Posterior vena cava (tissue), 2 donors: ENCODE data around the gene AMT. TPM values are rescaled to one million over a fixed set of nuclear protein-coding genes. Genes with fewer than 3 reads are reported as not detected.
A peak's percentile ranks its signal among the peaks of the same experiment; 100 is the strongest.
"Not testable (repeated sequence)": the region's sequence is repeated elsewhere in the genome, so short reads cannot be mapped to it uniquely, and the experiment has no call there.

Experiments
- DNase-seq: peaks from one replicate; pipeline ENCODE4 v3.0.0-alpha.2; 2020; ENCODE audit warnings: low spot score
- intact Hi-C, 2 donors: fragments of 100-400 bp; cut with DNase I; formaldehyde crosslinking; loops; one replicate each; pipeline versions ENCODE4 v1.14.1 to v1.14.2; 2022 to 2023
- total RNA-seq, 2 donors: library from RNA; stranded (reverse); fragmentation: NEBNext Ultra II Directional; extraction: Animal tissue kit (Norgen Biotek cat#: 25700); gene quantifications; one replicate each; pipeline ENCODE4 v1.2.1, GENCODE V29; 2021
- donor health status: DM: yes; HTN: yes; CAD: no.
- donor health status: DM: yes; HTN: yes; CAD: no.

The AMT gene
- total RNA-seq, 2 donors from 2014 or later = 1.0 to 6.1 TPM

GRCh38 chr3:49406571-49407565 lies 15.4 kb downstream of the AMT start:
- DNase-seq = no peak
- intact Hi-C loops = loop anchor here in 1 of 2 donors (10.0 kb wide), 1 partner anchor 52 kb away; the partner anchor contains the start of gene GPX1

GRCh38 chr3:49405570-49405969 lies 16.7 kb downstream of the AMT start:
- intact Hi-C loops = loop anchor here in 1 of 2 donors (10.0 kb wide), 1 partner anchor 51 kb away; the partner anchor contains the start of gene GPX1
- DNase-seq = not testable (repeated sequence)

- peak; percentile 14 for DNase-seq
- intact Hi-C loops = loop anchor here in 1 of 2 donors (10.0 kb wide), 1 partner anchor 49 kb away; the partner anchor contains the start of gene GPX1
Measured at GRCh38 chr3:49403891-49404290, 18.4 kb downstream of the AMT start.

- DNase-seq = no peak
- intact Hi-C loops = loop anchor here in 1 of 2 donors (10.0 kb wide), 1 partner anchor 47 kb away; the partner anchor contains the start of gene GPX1
Measured at GRCh38 chr3:49401766-49402165, 20.5 kb downstream of the AMT start.

GRCh38 chr3:49399461-49399860 lies 22.8 kb downstream of the AMT start:
- peak; percentile 31 for DNase-seq
- intact Hi-C loops = no loop called here

GRCh38 chr3:49397470-49397869 lies 24.8 kb downstream of the AMT start:
- intact Hi-C loops = no loop called here
- DNase-seq = no peak

GRCh38 chr3:49391310-49391709 lies 31.0 kb downstream of the AMT start:
- DNase-seq = peak; percentile 6

GRCh38 chr3:49389297-49389696 lies 33.0 kb downstream of the AMT start:
- no peak for DNase-seq
- intact Hi-C loops = no loop called here

More at GRCh38 chr3:49391310-49391709, 31.0 kb downstream of the AMT start:
- intact Hi-C loops = not testable (repeated sequence)

GRCh38 chr3:49388289-49388820 lies 33.9 kb downstream of the AMT start:
- DNase-seq = no peak
- intact Hi-C loops = no loop called here

- intact Hi-C loops = no loop called here
- DNase-seq = no peak
Measured at GRCh38 chr3:49387721-49388120, 34.6 kb downstream of the AMT start.

GRCh38 chr3:49386056-49386756 lies 36.1 kb downstream of the AMT start:
- intact Hi-C loops = no loop called here
- no peak for DNase-seq

GRCh38 chr3:49385617-49386016 lies 36.7 kb downstream of the AMT start:
- intact Hi-C loops = no loop called here
- no peak for DNase-seq

- intact Hi-C loops = no loop called here
- peak; percentile 16 for DNase-seq
Measured at GRCh38 chr3:49383387-49383786, 38.9 kb downstream of the AMT start.

GRCh38 chr3:49378249-49378895 lies 43.9 kb downstream of the AMT start:
- intact Hi-C loops = loop anchor here in 1 of 2 donors (5.0 kb wide), 1 partner anchor 34 kb away; the partner anchor contains the start of genes RHOA and TCTA
- peak; percentile 77 for DNase-seq

GRCh38 chr3:49377483-49377882 lies 44.8 kb downstream of the AMT start:
- intact Hi-C loops = loop anchor here in 1 of 2 donors (2.0 to 5.0 kb wide), 2 partner anchors 15 to 35 kb away; partner anchors contain the start of genes RHOA and TCTA
- DNase-seq = no peak

- intact Hi-C loops = no loop called here
- DNase-seq = no peak
Measured at GRCh38 chr3:49371946-49372345, 50.3 kb downstream of the AMT start.

GRCh38 chr3:49370585-49371290 lies 51.5 kb downstream of the AMT start:
- intact Hi-C loops = no loop called here
- DNase-seq = no peak
